ENCODE measurements around the gene SEMA6A.
A peak's percentile ranks its signal among the peaks of the same experiment; 100 is the strongest.

SEMA6A gene

GRCh38 chr5:116457062-116457461 lies 117.6 kb downstream of the SEMA6A start:
- TF ChIP-seq CTCF (IDR thresholded peaks at IDR 0.05; ENCODE audit: extremely low read depth, insufficient read depth, missing control alignments) = no peak
- in situ Hi-C loops (cut with MboI; ENCODE audit: low pct_unique_long_range_greater_than_20kb, low sequenced_read_pairs, unreplicated experiment) = no loop called here
- DNase-seq (ENCODE audit: low spot score) = no peak

- in situ Hi-C loops (cut with MboI; ENCODE audit: low pct_unique_long_range_greater_than_20kb, low sequenced_read_pairs, unreplicated experiment) = no loop called here
- TF ChIP-seq CTCF (IDR thresholded peaks at IDR 0.05; ENCODE audit: extremely low read depth, insufficient read depth, missing control alignments) = no peak
- DNase-seq (ENCODE audit: low spot score) = no peak
Observed at GRCh38 chr5:116456036-116456435, 118.6 kb downstream of the SEMA6A start.

- in situ Hi-C loops (cut with MboI; ENCODE audit: low pct_unique_long_range_greater_than_20kb, low sequenced_read_pairs, unreplicated experiment) = no loop called here
- TF ChIP-seq CTCF (IDR thresholded peaks at IDR 0.05; ENCODE audit: extremely low read depth, insufficient read depth, missing control alignments) = no peak
- no peak for DNase-seq (ENCODE audit: low spot score)
Observed at GRCh38 chr5:116455061-116455460, 119.6 kb downstream of the SEMA6A start.

- DNase-seq (ENCODE audit: low spot score) = peak; percentile 62
- in situ Hi-C loops (cut with MboI; ENCODE audit: low pct_unique_long_range_greater_than_20kb, low sequenced_read_pairs, unreplicated experiment) = no loop called here
- TF ChIP-seq CTCF (IDR thresholded peaks at IDR 0.05; ENCODE audit: extremely low read depth, insufficient read depth, missing control alignments) = no peak
Observed at GRCh38 chr5:116454417-116454927, 120.2 kb downstream of the SEMA6A start.

- in situ Hi-C loops (cut with MboI; ENCODE audit: low pct_unique_long_range_greater_than_20kb, low sequenced_read_pairs, unreplicated experiment) = no loop called here
- no peak for TF ChIP-seq CTCF (IDR thresholded peaks at IDR 0.05; ENCODE audit: extremely low read depth, insufficient read depth, missing control alignments)
- no peak for DNase-seq (ENCODE audit: low spot score)
Observed at GRCh38 chr5:116453988-116454411, 120.6 kb downstream of the SEMA6A start.

- in situ Hi-C loops (cut with MboI; ENCODE audit: low pct_unique_long_range_greater_than_20kb, low sequenced_read_pairs, unreplicated experiment) = no loop called here
- no peak for TF ChIP-seq CTCF (IDR thresholded peaks at IDR 0.05; ENCODE audit: extremely low read depth, insufficient read depth, missing control alignments)
- no peak for DNase-seq (ENCODE audit: low spot score)
Observed at GRCh38 chr5:116452774-116453368, 121.8 kb downstream of the SEMA6A start.

Measured in GM13977 (cell line).